SW480 (cell line): ENCODE data around the gene DYRK3.
"Not testable (repeated sequence)": the region's sequence is repeated elsewhere in the genome, so short reads cannot be mapped to it uniquely, and the experiment has no call there.

Experiments
- DNase-seq: peaks from one replicate; pipeline ENCODE4 v3.0.0-alpha.2; 2016; ENCODE audit warnings: low spot score

Gene DYRK3

DNA sequence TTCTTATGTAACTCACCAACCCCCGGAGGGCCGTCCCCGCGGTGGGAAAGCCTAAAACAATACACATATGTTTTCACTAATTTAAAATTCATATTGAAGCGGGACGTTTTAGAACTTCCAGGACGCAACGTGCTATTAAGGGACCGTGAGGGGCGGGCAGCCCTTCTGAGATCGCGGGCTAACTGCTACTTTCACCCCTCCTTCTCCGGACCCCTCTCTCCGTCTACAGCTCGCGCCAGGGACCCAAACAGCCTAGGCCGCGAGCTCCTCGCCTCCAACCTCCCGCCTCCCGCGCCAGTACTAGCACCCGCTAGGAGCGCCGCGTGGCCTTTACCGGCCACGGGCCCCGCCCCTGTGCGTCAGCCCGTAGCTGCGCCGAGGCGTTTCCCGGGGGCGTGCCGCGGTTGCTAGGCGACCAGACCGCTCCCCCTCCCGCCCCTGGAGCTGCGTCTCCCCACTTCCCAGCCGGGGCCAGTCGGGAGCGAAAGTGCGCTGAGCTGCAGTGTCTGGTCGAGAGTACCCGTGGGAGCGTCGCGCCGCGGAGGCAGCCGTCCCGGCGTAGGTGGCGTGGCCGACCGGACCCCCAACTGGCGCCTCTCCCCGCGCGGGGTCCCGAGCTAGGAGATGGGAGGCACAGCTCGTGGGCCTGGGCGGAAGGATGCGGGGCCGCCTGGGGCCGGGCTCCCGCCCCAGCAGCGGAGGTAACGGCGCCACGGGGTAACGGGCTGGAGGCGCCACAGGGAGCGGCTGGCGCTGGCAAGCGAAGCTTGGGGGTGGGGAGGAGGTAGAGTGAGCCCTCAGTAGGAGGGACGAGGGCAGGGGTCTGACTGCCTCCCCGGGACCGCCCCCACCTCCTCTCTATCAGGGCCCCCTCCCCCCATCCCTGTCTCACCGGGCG lies at the start of gene DYRK3:
DYRK3 (plus strand) TSS at position 457 of the 898 bp plus-strand sequence; CDS start at position 625, 168 bp downstream.
- peak; percentile 92 for DNase-seq

- DNase-seq: no peak
Measured at GRCh38 chr1:206586501-206587445, 48.6 kb upstream of the DYRK3 start.

DNA sequence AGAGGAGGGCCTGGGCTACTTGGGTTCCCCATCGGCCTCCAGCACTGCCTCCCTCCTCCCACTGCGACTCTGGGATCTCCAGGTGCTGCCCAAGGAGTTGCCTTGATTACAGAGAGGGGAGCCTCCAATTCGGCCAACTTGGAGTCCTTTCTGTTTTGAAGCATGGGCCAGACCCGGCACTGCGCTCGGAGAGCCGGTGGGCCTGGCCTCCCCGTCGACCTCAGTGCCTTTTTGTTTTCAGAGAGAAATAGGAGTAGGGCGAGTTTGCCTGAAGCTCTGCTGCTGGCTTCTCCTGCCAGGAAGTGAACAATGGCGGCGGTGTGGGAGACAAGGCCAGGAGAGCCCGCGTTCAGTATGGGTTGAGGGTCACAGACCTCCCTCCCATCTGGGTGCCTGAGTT lies 47.4 kb upstream of the DYRK3 start:
- no peak for DNase-seq

DNA sequence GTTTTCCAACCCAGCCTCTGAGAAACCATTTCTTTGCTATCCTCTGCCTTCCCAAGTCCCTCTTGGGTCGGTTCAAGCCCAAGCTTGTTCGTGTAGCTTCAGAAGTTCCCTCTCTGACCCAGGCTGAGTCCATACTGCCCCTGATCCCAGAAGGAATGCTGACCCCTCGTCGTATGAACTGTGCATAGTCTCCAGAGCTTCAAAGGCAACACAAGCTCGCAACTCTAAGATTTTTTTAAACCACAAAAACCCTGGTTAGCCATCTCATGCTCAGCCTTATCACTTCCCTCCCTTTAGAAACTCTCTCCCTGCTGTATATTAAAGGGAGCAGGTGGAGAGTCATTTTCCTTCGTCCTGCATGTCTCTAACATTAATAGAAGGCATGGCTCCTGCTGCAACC lies 46.8 kb upstream of the DYRK3 start:
- DNase-seq: no peak

GRCh38 chr1:206589206-206589605 lies 46.1 kb upstream of the DYRK3 start:
- DNase-seq: no peak

- DNase-seq: no peak
Measured at GRCh38 chr1:206590025-206590758, 45.1 kb upstream of the DYRK3 start.

DNA sequence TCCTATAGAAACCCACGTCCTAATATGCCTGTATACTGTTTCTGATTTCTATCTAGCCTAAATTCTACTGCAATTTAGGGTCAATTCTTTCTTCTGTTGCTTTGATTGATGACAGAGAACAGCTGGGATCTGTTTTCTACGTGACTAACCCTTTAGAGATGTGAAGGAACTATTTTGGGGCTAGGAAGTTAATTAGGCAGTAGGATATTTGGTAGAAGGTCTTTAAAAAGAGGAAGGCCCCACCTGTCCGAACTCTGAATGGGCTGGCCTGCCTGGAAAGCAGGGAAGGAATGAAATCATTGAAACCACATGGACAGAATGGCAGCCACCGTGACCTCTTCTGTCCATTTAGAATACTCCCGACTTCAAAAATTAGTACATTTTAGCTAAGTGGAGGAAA lies 44.1 kb upstream of the DYRK3 start:
- no peak for DNase-seq

DNA sequence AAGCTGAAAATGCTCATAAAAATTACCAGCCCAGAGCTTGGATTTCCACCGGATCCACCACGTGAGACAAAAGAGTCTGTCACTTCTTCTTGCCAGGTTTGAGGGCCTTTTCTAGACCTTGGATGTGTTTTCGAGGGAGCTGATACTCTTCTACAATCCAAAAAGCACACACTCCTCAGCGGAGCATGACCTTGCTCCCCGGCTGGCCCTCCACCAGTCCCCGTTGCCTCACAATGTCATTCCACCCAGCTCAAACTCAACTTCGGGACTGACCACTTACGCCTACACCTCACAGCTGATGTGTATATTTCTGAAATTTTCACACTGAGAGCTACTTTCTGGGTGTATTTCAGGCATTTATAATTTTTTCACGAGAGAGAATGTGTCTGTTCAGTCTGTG lies 43.6 kb upstream of the DYRK3 start:
- DNase-seq: no peak

DNA sequence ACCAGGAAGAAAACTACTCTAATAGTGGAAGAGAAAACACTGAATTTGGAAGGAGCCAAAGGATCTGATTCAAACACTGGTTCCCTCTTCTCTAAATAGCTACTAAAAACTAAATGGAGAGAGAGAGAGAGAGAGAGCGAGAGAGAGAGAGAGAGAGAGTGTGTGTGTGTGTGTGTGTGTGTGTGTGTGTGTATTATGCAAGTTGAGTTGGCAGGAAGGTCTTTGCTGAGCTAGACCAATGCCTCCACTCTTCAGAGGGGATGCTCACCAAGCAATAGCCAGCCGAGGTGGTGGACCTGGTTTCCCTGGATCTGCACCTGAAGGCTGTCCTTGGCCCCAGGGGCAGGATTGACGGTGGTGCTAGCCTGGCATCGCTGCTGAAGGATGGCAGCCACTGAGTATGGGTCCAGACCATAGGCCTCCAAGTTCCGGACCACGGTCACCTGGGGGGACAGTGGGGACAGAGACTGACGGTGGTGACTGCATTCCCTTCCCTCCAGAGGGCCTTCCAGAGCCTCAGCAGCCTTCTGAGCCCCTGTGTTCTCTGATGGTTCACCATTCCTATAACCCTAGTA lies 41.9 kb upstream of the DYRK3 start:
- DNase-seq: no peak

- DNase-seq: no peak
Measured at GRCh38 chr1:206595581-206596318, 39.6 kb upstream of the DYRK3 start.

- DNase-seq: no peak
Measured at GRCh38 chr1:206596319-206596666, 39.0 kb upstream of the DYRK3 start.

GRCh38 chr1:206600527-206600926 lies 34.8 kb upstream of the DYRK3 start:
- DNase-seq: no peak

- DNase-seq: no peak
Measured at GRCh38 chr1:206604861-206605260, 30.5 kb upstream of the DYRK3 start.

DNA sequence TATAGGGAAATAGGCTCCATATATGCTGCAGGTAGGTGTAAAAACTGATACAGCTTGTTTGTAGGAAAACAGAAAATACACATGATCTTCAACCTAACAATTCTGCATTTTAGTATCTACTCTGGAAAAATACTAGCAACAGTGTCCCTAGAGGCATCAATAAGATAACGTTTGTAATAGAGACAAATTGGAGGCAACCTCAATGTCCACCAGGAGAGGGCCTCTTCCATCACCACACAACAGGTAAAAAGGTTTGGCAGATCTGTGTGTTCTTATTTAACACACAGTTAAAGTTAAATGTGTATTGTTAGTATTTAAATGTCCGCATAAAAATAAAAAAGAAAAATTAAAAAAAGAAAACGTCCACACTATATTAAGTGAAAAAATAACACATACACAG lies 28.5 kb upstream of the DYRK3 start:
- peak; percentile 58 for DNase-seq

GRCh38 chr1:206608108-206608698 lies 27.1 kb upstream of the DYRK3 start:
- DNase-seq: peak; percentile 35

GRCh38 chr1:206609229-206609991 lies 25.9 kb upstream of the DYRK3 start:
- DNase-seq: no peak

DNA sequence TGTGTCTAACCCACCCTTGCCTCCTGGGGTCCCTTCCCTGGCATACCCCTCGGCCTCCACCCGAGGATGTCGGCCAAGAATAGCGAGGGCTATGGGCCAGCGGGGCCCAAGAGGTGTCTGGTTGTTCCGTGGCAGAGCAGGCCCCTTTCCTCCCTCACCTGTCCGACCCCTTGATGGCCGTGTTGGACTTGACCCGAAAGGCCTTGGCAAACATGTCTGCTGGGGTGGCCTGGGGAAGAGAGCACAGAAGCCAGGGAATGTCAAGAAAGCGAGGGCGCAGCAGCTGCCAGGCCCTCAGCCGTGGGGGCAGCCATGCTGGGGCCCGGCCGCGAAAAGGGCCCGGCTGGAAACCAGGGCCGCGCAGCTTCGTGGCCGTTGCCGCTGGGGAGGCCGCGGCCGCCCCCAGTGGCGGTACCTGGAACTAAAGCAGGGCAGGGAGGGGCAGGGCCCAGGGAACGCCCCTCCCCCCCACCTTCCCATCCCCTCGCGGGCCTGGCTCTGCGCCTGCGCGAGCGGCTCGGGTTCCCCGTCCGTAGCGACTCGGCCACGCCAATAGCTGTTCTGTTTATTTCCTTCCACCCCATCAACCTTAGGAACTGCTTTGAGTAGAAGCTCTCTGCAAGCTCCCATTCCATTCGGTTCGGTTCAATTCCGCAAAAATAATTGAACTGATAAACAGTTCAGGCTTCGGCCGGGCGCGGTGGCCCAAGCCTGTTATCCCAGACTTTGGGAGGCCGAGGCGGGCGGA lies 23.0 kb upstream of the DYRK3 start, which contains the start of gene EIF2D:
EIF2D (minus strand) TSS at position 337 of the 748 bp plus-strand sequence; CDS start at position 214, 123 bp downstream.
- peak; percentile 87 for DNase-seq

- not testable (repeated sequence) for DNase-seq
Measured at GRCh38 chr1:206626396-206626795, 8.9 kb upstream of the DYRK3 start.

DNA sequence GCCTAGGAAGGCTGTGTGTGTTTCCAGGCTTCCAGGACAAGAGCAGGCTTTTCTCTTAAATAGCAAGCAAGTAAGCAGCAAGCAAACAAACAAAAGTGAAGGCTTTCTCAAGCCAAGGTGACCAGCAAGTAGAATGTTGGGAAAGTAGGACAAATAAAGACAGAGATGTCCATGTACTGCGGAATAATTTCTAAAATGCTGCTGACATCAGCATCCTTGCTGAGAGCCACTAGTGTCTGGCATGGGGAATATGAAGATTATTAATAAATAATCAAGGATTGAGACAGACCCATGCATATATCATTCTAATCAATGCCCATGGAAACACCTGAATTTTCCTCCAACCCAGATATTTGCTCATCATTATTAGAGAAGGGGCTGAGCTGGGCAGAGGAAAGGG lies 6.4 kb upstream of the DYRK3 start:
- DNase-seq: no peak
